Type B pancreatic cell (in vitro differentiated cells): ENCODE data around the gene SLC9A8. TPM values are rescaled to one million over a fixed set of nuclear protein-coding genes. Genes with fewer than 3 reads are reported as not detected.

Experiments
- DNase-seq: peaks from one replicate; pipeline ENCODE4 v3.0.0; 2021; ENCODE audit warnings: mixed read lengths; ENCODE audit not compliant: unreplicated experiment; ENCODE audit errors: extremely low spot score
- H3K27ac Mint-ChIP-seq: 2 replicates; pipeline ENCODE4 v1.8.0; 2021; ENCODE audit warnings: mild to moderate bottlenecking, mixed read lengths
- H3K27me3 Mint-ChIP-seq: 2 replicates; pipeline ENCODE4 v1.8.0; 2021; ENCODE audit warnings: mixed read lengths
- H3K36me3 Mint-ChIP-seq: 2 replicates; pipeline ENCODE4 v1.8.0; 2021; ENCODE audit warnings: mixed read lengths
- H3K4me1 Mint-ChIP-seq: one replicate; pipeline ENCODE4 v1.8.0; 2021; ENCODE audit warnings: mixed read lengths; ENCODE audit not compliant: unreplicated experiment
- H3K4me3 Mint-ChIP-seq: 2 replicates; pipeline ENCODE4 v1.8.0; 2021; ENCODE audit warnings: mild to moderate bottlenecking, mixed read lengths
- H3K9me3 Mint-ChIP-seq: 2 replicates; pipeline ENCODE4 v1.8.0; 2021; ENCODE audit warnings: mixed read lengths
- total RNA-seq: library from RNA; stranded (reverse); gene quantifications from 2 replicates; pipeline ENCODE4 v1.2.1, GENCODE V29; 2021; ENCODE audit warnings: low replicate concordance
- TF ChIP-seq, protein P1 (sequence below): fragments of 200-600 bp; sonication (generic); conservative IDR thresholded peaks from 2 replicates; pipeline ENCODE4 v1.5.0; 2021; ENCODE audit warnings: antibody characterized with exemption, mild to moderate bottlenecking

Gene SLC9A8
- total RNA-seq, 1 donor from 2014 or later: 8.6 TPM

DNA sequence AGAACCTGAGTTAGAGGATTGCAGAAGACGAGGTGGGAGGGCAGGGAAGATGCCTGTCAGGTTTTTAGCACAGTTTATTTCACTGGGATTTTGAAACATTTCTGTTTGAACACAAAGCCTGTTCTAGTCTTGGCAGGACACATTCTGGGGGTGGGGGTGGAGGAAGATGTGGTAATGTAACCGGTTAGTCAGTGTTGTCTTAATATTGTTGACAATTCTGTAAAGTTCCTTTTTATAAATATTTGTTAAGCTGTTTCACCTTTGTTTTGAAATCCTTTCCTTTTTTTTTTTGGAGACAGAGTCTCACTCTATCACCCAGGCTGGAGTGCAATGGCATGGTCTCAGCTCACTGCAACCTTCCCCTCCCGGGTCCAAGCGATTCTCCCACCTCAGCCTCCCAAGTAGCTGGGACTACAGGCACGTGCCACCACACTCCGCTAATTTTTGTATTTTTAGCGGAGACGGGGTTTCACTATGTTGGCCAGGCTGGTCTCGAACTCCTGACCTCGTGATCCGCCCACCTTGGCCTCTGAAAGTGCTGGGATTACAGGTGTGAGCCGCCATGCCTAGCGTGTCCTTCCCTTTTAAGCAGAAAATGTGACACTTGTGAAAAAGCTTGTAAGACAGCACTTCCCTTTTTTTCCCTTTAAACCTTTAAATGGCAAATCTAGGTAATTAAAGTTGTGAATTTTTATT, 20.2 kb downstream of the SLC9A8 start:
- Mint-ChIP-seq H3K27ac (no peak overlapping the region), H3K9me3 (no peaks in the 10 kb centered on the region), H3K4me1 (peaks cover 7% of the 10 kb centered on the region), H3K36me3 (peaks cover 16% of the 10 kb centered on the region), H3K4me3 (no peak overlapping the region), H3K27me3 (no peaks in the 10 kb centered on the region)
- no peak for DNase-seq
- TF ChIP-seq, protein P1, sequence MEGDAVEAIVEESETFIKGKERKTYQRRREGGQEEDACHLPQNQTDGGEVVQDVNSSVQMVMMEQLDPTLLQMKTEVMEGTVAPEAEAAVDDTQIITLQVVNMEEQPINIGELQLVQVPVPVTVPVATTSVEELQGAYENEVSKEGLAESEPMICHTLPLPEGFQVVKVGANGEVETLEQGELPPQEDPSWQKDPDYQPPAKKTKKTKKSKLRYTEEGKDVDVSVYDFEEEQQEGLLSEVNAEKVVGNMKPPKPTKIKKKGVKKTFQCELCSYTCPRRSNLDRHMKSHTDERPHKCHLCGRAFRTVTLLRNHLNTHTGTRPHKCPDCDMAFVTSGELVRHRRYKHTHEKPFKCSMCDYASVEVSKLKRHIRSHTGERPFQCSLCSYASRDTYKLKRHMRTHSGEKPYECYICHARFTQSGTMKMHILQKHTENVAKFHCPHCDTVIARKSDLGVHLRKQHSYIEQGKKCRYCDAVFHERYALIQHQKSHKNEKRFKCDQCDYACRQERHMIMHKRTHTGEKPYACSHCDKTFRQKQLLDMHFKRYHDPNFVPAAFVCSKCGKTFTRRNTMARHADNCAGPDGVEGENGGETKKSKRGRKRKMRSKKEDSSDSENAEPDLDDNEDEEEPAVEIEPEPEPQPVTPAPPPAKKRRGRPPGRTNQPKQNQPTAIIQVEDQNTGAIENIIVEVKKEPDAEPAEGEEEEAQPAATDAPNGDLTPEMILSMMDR: no peak

DNA sequence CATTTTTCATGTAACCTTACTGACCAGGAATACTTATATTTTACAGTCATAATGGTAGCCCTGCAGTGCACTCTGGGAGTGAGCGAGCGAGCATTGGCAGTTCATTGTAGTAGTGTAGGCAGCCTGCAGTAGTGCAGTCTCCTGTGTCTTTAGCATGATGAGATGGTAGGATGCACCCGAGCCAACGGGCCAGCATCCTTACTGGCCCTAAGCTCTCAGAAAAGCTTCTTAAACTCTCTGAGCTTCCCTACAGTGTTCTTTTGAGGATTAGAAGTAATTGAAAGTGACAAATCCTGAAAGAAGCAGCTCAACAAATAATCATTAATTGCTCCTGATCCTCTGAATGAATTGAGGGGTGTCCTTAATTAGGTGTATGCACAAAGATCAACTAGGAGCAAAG, 20.9 kb downstream of the SLC9A8 start:
- no peak overlapping the region for H3K27ac Mint-ChIP-seq

DNA sequence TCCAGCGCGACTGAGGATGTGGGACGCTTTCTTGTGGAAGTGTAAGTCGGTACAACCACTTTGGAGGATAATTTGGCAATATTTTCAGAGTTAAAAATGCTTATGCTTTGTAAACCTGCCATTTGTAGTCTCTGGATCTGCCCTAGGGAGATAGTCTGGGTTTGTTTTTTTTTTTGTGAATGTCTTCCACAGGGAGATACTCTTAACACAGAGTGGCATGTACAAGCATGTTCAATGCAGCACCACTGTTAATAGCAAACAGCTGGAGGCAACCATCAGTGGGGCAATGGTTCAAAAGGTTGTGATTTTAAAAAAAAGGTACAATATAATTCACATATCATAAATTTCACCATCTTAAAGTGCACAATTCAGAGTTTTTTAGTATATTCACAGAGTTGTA, 22.4 kb downstream of the SLC9A8 start:
- Mint-ChIP-seq H3K27me3 (no peaks in the 10 kb centered on the region), H3K9me3 (no peaks in the 10 kb centered on the region), H3K4me3 (no peak overlapping the region), H3K4me1 (peaks cover 7% of the 10 kb centered on the region), H3K27ac (peak overlapping the region; percentile 35), H3K36me3 (peaks cover 14% of the 10 kb centered on the region)
- TF ChIP-seq, protein P1: no peak
- DNase-seq: no peak

More for the DNA sequence above, 20.9 kb downstream of the SLC9A8 start:
- H3K36me3 Mint-ChIP-seq: peaks cover 16% of the 10 kb centered on the region
- TF ChIP-seq, protein P1: no peak
- no peak overlapping the region for H3K4me3 Mint-ChIP-seq
- no peaks in the 10 kb centered on the region for H3K27me3 Mint-ChIP-seq
- no peaks in the 10 kb centered on the region for H3K9me3 Mint-ChIP-seq
- no peak for DNase-seq
- H3K4me1 Mint-ChIP-seq: peaks cover 7% of the 10 kb centered on the region

DNA sequence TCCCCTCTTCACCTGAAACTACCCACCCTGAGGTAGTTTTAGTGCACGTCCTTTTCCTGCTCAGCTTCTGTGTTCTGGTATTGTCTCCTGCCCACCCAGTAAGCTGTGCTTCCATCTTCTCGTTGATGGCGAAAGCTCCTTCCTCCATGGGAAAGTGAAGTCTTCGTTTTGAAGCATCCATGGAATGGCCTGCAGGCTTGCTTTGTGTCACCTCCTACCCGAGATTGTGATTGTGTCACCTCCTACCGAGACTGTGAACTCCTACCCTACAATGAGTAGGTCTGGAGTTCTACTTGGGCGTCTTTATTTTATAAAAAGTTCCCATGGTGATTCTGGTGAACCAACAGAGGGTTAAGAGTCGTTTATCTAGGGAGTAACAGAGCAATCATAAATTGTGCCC, 25.9 kb downstream of the SLC9A8 start:
- H3K9me3 Mint-ChIP-seq: no peaks in the 10 kb centered on the region
- peaks cover 7% of the 10 kb centered on the region for H3K4me1 Mint-ChIP-seq
- no peak for DNase-seq
- H3K27me3 Mint-ChIP-seq: no peaks in the 10 kb centered on the region
- peaks cover 16% of the 10 kb centered on the region for H3K36me3 Mint-ChIP-seq
- TF ChIP-seq, protein P1: no peak
- H3K4me3 Mint-ChIP-seq: no peak overlapping the region
- H3K27ac Mint-ChIP-seq: no peak overlapping the region

DNA sequence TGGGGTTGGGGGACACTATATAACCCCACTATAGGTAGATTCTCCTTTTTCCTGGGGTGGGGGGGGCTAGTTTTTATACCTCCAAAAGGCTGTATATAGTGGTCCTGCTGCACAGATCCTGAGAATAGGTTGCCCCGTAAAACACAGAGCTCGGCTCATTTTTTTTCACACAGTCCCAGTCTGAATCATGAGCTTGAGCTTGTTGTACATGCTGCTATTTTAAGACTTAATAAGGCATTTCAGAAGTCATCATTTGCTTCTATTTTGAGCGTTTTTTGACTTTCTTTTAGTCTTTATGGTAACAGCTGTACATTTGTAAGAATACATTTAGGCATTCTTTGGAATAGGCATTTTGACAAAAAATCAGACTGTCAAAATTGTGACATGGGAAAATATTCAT, 30.5 kb downstream of the SLC9A8 start:
- Mint-ChIP-seq H3K4me1 (peaks cover 14% of the 10 kb centered on the region), H3K4me3 (no peak overlapping the region), H3K27ac (no peak overlapping the region), H3K27me3 (no peaks in the 10 kb centered on the region), H3K36me3 (peaks cover 7% of the 10 kb centered on the region), H3K9me3 (no peaks in the 10 kb centered on the region)
- DNase-seq: no peak
- TF ChIP-seq, protein P1: no peak
